ENCODE data around the gene ADCY7. TPM values are rescaled to one million over a fixed set of nuclear protein-coding genes. Genes with fewer than 3 reads are reported as not detected.

ADCY7 gene
- total and polyA plus RNA-seq, 2 of the 4 experiments (the other 2 are of a cell fraction) = 15.2 to 17.1 TPM

GRCh38 chr16:50227120-50227519, 39.2 kb upstream of the ADCY7 start:
- Histone ChIP-seq H3K4me3 (ENCODE audit: insufficient read depth, low read depth, low read length) (no peak overlapping the region), H4K8ac (ENCODE audit: low read depth in 2 of 2, low read length in 2 of 2) (no peak overlapping the region), H4K5ac (ENCODE audit: low read depth, low read length) (no peak overlapping the region), H3K4me2 (ENCODE audit: low read depth, low read length) (no peak overlapping the region), H3K18ac (ENCODE audit: low read depth, low read length) (no peak overlapping the region), H3K23ac (ENCODE audit: low read depth, low read length) (no peak overlapping the region), H2BK5ac (ENCODE audit: low read depth, low read length, poor library complexity, severe bottlenecking) (no peak overlapping the region), H4K20me1 (ENCODE audit: insufficient read depth, low read length) (no peaks in the 10 kb centered on the region), H3K4me1 (ENCODE audit: control insufficient read depth, insufficient read depth, low read length) (peaks cover 6% of the 10 kb centered on the region), H2BK20ac (ENCODE audit: low read depth, low read length) (no peak overlapping the region), H2AK5ac (ENCODE audit: low read depth, low read length) (no peak overlapping the region), H3K9me3 (ENCODE audit: control insufficient read depth, insufficient read depth, low read length) (no peaks in the 10 kb centered on the region), H2BK120ac (ENCODE audit: low read depth, low read length) (no peak overlapping the region), H3K14ac (replicated peaks; ENCODE audit: low read depth, low read length) (no peak overlapping the region), H3K27ac (ENCODE audit: insufficient read depth, low read length) (no peak overlapping the region), H4K91ac (ENCODE audit: insufficient read depth, low read depth, low read length) (no peak overlapping the region), H3K9ac (ENCODE audit: low read depth, low read length) (no peak overlapping the region), H2BK15ac (ENCODE audit: low read depth, low read length) (no peak overlapping the region), H3K4ac (ENCODE audit: low read depth, low read length) (no peak overlapping the region), H2AFZ (replicated peaks; ENCODE audit: low read length, poor library complexity) (no peak overlapping the region), H3K56ac (ENCODE audit: extremely low read depth, insufficient read depth, low read length) (no peak overlapping the region), H2AK9ac (replicated peaks; ENCODE audit: low read depth, low read length, poor library complexity) (no peak overlapping the region), H3K27me3 (ENCODE audit: control insufficient read depth, insufficient read depth, low read length) (no peaks in the 10 kb centered on the region), H3K36me3 (ENCODE audit: control insufficient read depth, insufficient read depth, low read length) (peaks cover 14% of the 10 kb centered on the region), H3K79me1 (ENCODE audit: low read depth in 1 of 2, low read length in 2 of 2) (no peaks in the 10 kb centered on the region; a peak in 2 of 4 replicates), H3K9me1 (ENCODE audit: insufficient read depth, low read length) (peaks cover 3% of the 10 kb centered on the region)
- ChIA-PET CTCF (no interaction called here), POLR2A (ENCODE audit: unreplicated experiment) (no interaction called here)
- in situ Hi-C loops (cut with MboI; ENCODE audit: low sequenced_read_pairs) = loop anchor here (5.0 kb wide), 1 partner anchor 125 kb away; no protein-coding TSS in a partner anchor
- BruUV-seq (replicated peaks) = no TSS peak
- DNase-seq = no peak
- no peak for TF ChIP-seq RFX5 (IDR thresholded peaks at IDR 0.05; ENCODE audit: low read depth, low read length)
- no peak for TF ChIP-seq FOS (IDR thresholded peaks at IDR 0.05; ENCODE audit: low read depth, low read length)
- no peak for TF ChIP-seq MAZ (IDR thresholded peaks at IDR 0.05; ENCODE audit: borderline replicate concordance, low read depth, low read length)
- no peak for TF ChIP-seq RAD21 (IDR thresholded peaks at IDR 0.05; ENCODE audit: low read length)
- TF ChIP-seq MXI1 (IDR thresholded peaks at IDR 0.05; ENCODE audit: borderline replicate concordance, low read depth, low read length) = no peak
- TF ChIP-seq CHD1 (IDR thresholded peaks at IDR 0.05; ENCODE audit: low read depth, low read length) = no peak
- TF ChIP-seq BHLHE40 (IDR thresholded peaks at IDR 0.05; ENCODE audit: low read depth, low read length) = no peak
- TF ChIP-seq NFE2L2 (IDR thresholded peaks at IDR 0.05; ENCODE audit: low read depth, low read length) = no peak
- TF ChIP-seq RCOR1 (IDR thresholded peaks at IDR 0.05; ENCODE audit: insufficient replicate concordance, low read length) = no peak
- no peak for TF ChIP-seq CEBPB (IDR thresholded peaks at IDR 0.05; ENCODE audit: low read depth, low read length)
- TF ChIP-seq USF2 (IDR thresholded peaks at IDR 0.05; ENCODE audit: low read depth, low read length) = no peak
- intact Hi-C loops (cut with micrococcal nuclease) = loop anchor here (10.0 kb wide), 1 partner anchor 518 kb away; the partner anchor contains the start of gene CYLD
- WGBS, 2 experiments (ENCODE audit: extremely low coverage in 2 of 2, insufficient read length in 1 of 2) = no CpG with 5 or more reads among the region's 3 CpGs
- ATAC-seq (ENCODE audit: low read depth) = no peak
- dilution Hi-C loops (cut with HindIII; ENCODE audit: low sequenced_read_pairs, unreplicated experiment) = no loop called here

Measured in IMR-90 (cell line).